Measurements from ENCODE around the gene GINS3. TPM values are rescaled to one million over a fixed set of nuclear protein-coding genes. Genes with fewer than 3 reads are reported as not detected.

GINS3 gene
- polyA plus RNA-seq, 1 donor (not counting 4 experiments of a cell fraction or from before 2014, with no cell fraction given) = 10.1 TPM

- no peaks in the 10 kb centered on the region for H4K20me1 ChIP-seq (ENCODE audit: control insufficient read depth, extremely low read depth, insufficient read depth, low read length)
- no peak overlapping the region for H3K4me2 ChIP-seq (ENCODE audit: control insufficient read depth, extremely low read depth, insufficient read depth, low read depth, low read length)
- dilution Hi-C loops (cut with MboI; ENCODE audit: extremely low pct_ligation_motif_present, low sequenced_read_pairs) = no loop called here
- H3K9me1 ChIP-seq (ENCODE audit: control insufficient read depth, extremely low read depth, insufficient read depth, low read length) = no peaks in the 10 kb centered on the region
- H3K4me1 ChIP-seq (ENCODE audit: control insufficient read depth, extremely low read depth, insufficient read depth, low read length) = no peaks in the 10 kb centered on the region
- peaks cover 23% of the 10 kb centered on the region for H3K27me3 ChIP-seq (ENCODE audit: control insufficient read depth, extremely low read depth, insufficient read depth, low read length)
- no peaks in the 10 kb centered on the region for H3K79me2 ChIP-seq (ENCODE audit: control insufficient read depth, insufficient read depth, low read length)
- DNase-seq (ENCODE audit: low read depth, low spot score) (no peak), FAIRE-seq (no peak)
- no peak overlapping the region for H3K9ac ChIP-seq (ENCODE audit: control insufficient read depth, extremely low read depth, insufficient read depth, low read length)
- H2AFZ ChIP-seq (ENCODE audit: control insufficient read depth, low read length) = no peak overlapping the region
- no peak overlapping the region for H3K4me3 ChIP-seq (ENCODE audit: control insufficient read depth in 2 of 3, extremely low read depth in 1 of 3, insufficient read depth in 2 of 3, low read depth in 1 of 3, low read length in 3 of 3)
- H3K9me3 ChIP-seq (ENCODE audit: control insufficient read depth, low read depth, low read length) = no peaks in the 10 kb centered on the region
- no peak for TF ChIP-seq EZH2 (IDR thresholded peaks at IDR 0.05; ENCODE audit: low read length)
- TF ChIP-seq, protein P1, sequence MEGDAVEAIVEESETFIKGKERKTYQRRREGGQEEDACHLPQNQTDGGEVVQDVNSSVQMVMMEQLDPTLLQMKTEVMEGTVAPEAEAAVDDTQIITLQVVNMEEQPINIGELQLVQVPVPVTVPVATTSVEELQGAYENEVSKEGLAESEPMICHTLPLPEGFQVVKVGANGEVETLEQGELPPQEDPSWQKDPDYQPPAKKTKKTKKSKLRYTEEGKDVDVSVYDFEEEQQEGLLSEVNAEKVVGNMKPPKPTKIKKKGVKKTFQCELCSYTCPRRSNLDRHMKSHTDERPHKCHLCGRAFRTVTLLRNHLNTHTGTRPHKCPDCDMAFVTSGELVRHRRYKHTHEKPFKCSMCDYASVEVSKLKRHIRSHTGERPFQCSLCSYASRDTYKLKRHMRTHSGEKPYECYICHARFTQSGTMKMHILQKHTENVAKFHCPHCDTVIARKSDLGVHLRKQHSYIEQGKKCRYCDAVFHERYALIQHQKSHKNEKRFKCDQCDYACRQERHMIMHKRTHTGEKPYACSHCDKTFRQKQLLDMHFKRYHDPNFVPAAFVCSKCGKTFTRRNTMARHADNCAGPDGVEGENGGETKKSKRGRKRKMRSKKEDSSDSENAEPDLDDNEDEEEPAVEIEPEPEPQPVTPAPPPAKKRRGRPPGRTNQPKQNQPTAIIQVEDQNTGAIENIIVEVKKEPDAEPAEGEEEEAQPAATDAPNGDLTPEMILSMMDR (optimal IDR thresholded peaks at IDR 0.05 in 1 of 3, IDR thresholded peaks at IDR 0.05 in 1 of 3, conservative IDR thresholded peaks at IDR 0.05 in 1 of 3; ENCODE audit: extremely low read depth in 1 of 3, insufficient read depth in 2 of 3, low read length in 3 of 3) = no peak
- no peaks in the 10 kb centered on the region for H3K36me3 ChIP-seq (ENCODE audit: control insufficient read depth in 2 of 2, extremely low read depth in 1 of 2, insufficient read depth in 2 of 2, low read length in 2 of 2)
- H3K27ac ChIP-seq (ENCODE audit: control insufficient read depth, insufficient read depth, low read length) = no peak overlapping the region
These were observed 43.3 kb upstream of the GINS3 start for GRCh38 chr16:58348986-58349385.

DNA sequence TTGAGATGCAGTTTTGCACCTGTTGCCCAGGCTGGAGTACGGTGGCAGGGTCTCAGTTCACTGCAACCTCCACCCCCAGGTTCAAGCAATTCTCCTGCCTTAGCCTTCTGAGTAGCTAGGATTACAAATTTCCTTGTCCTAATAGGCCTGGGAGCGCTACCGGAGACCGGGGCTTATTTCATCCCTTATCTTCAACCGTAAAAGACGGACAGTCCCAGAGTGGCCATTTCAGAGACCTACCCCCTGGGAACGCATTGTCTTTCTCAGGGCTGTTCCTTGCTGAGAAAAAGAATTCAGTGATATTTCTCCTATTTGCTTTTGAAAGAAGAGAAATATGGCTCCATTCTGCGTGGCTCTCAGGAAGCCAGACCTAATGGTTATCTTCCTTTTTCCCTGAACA is 39.6 kb upstream of the GINS3 start:
- Histone ChIP-seq H3K36me3 (ENCODE audit: control insufficient read depth in 2 of 2, extremely low read depth in 1 of 2, insufficient read depth in 2 of 2, low read length in 2 of 2) (no peaks in the 10 kb centered on the region), H3K27ac (ENCODE audit: control insufficient read depth, insufficient read depth, low read length) (no peak overlapping the region), H4K20me1 (ENCODE audit: control insufficient read depth, extremely low read depth, insufficient read depth, low read length) (no peaks in the 10 kb centered on the region), H2AFZ (ENCODE audit: control insufficient read depth, low read length) (no peak overlapping the region), H3K9me3 (ENCODE audit: control insufficient read depth, low read depth, low read length) (no peaks in the 10 kb centered on the region), H3K79me2 (ENCODE audit: control insufficient read depth, insufficient read depth, low read length) (no peaks in the 10 kb centered on the region), H3K9me1 (ENCODE audit: control insufficient read depth, extremely low read depth, insufficient read depth, low read length) (no peaks in the 10 kb centered on the region), H3K4me3 (ENCODE audit: control insufficient read depth in 2 of 3, extremely low read depth in 1 of 3, insufficient read depth in 2 of 3, low read depth in 1 of 3, low read length in 3 of 3) (no peak overlapping the region), H3K9ac (ENCODE audit: control insufficient read depth, extremely low read depth, insufficient read depth, low read length) (no peak overlapping the region), H3K27me3 (ENCODE audit: control insufficient read depth, extremely low read depth, insufficient read depth, low read length) (peaks cover 16% of the 10 kb centered on the region), H3K4me2 (ENCODE audit: control insufficient read depth, extremely low read depth, insufficient read depth, low read depth, low read length) (no peak overlapping the region), H3K4me1 (ENCODE audit: control insufficient read depth, extremely low read depth, insufficient read depth, low read length) (no peaks in the 10 kb centered on the region)
- TF ChIP-seq, protein P1 (optimal IDR thresholded peaks at IDR 0.05 in 1 of 3, IDR thresholded peaks at IDR 0.05 in 1 of 3, conservative IDR thresholded peaks at IDR 0.05 in 1 of 3; ENCODE audit: extremely low read depth in 1 of 3, insufficient read depth in 2 of 3, low read length in 3 of 3) = no peak
- no peak for TF ChIP-seq EZH2 (IDR thresholded peaks at IDR 0.05; ENCODE audit: low read length)
- FAIRE-seq (no peak), DNase-seq (ENCODE audit: low read depth, low spot score) (no peak)
- dilution Hi-C loops (cut with MboI; ENCODE audit: extremely low pct_ligation_motif_present, low sequenced_read_pairs) = no loop called here

Data from keratinocyte (primary cell).